VCaP (cell line): ENCODE results near the gene DOLPP1.

Source experiments
- H3K27ac ChIP-seq: fragments of 450-650 bp; 2 replicates; pipeline ENCODE4 v1.5.1; 2017
- TF ChIP-seq, protein P1 (sequence below): fragments of 450-650 bp; conservative IDR thresholded peaks from 2 replicates; pipeline ENCODE4 v1.5.1; 2017; ENCODE audit warnings: mild to moderate bottlenecking, moderate library complexity

Gene DOLPP1

GRCh38 chr9:129074106-129074505 lies 6.8 kb upstream of the DOLPP1 start:
- TF ChIP-seq, protein P1, sequence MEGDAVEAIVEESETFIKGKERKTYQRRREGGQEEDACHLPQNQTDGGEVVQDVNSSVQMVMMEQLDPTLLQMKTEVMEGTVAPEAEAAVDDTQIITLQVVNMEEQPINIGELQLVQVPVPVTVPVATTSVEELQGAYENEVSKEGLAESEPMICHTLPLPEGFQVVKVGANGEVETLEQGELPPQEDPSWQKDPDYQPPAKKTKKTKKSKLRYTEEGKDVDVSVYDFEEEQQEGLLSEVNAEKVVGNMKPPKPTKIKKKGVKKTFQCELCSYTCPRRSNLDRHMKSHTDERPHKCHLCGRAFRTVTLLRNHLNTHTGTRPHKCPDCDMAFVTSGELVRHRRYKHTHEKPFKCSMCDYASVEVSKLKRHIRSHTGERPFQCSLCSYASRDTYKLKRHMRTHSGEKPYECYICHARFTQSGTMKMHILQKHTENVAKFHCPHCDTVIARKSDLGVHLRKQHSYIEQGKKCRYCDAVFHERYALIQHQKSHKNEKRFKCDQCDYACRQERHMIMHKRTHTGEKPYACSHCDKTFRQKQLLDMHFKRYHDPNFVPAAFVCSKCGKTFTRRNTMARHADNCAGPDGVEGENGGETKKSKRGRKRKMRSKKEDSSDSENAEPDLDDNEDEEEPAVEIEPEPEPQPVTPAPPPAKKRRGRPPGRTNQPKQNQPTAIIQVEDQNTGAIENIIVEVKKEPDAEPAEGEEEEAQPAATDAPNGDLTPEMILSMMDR = no peak
- H3K27ac ChIP-seq = no peak overlapping the region

GRCh38 chr9:129075996-129076639 lies 4.8 kb upstream of the DOLPP1 start:
- TF ChIP-seq, protein P1 = no peak
- no peak overlapping the region for H3K27ac ChIP-seq

DNA sequence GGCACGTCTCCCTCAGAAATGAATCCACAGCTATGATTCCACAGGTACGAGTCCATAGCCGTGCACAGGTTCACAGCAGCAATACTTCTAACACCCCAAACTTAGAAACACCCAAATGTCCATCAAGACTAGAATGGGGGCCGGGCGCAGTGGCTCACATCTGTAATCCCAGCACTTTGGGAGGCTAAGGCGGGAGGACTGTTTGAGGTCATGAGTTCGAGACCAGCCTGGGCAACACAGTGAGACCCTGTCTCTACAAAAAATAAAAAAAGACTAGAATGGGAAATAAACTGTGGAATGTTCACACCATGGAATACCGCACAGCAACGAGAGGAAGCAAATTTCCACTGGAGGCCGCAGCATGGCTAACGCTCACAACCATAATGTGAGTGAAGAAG lies 4.3 kb upstream of the DOLPP1 start:
- TF ChIP-seq, protein P1 = no peak
- H3K27ac ChIP-seq = no peak overlapping the region

GRCh38 chr9:129077236-129077635 lies 3.7 kb upstream of the DOLPP1 start:
- TF ChIP-seq, protein P1 = no peak
- no peak overlapping the region for H3K27ac ChIP-seq

- TF ChIP-seq, protein P1 = no peak
- H3K27ac ChIP-seq = no peak overlapping the region
Observed at GRCh38 chr9:129078691-129079503, 2.0 kb upstream of the DOLPP1 start.

DNA sequence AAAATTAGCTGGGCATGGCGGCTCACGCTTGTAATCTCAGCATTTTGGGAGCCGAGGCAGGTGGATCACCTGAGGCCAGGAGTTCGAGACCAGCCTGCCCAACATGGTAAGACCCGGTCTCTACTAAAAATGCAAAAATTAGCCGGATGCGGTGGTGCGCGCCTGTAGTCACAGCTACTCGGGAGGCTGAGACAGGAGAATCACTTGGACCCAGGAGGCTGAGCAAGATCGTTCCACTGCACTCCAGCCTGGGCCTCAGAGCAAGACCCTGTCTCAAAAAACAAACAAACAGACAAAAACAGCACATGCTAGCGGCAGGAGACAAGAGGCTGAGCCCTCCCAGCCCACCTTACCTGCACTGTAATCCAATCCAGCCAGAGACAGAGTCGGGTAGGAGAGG lies 1.1 kb upstream of the DOLPP1 start:
- TF ChIP-seq, protein P1 = no peak

DNA sequence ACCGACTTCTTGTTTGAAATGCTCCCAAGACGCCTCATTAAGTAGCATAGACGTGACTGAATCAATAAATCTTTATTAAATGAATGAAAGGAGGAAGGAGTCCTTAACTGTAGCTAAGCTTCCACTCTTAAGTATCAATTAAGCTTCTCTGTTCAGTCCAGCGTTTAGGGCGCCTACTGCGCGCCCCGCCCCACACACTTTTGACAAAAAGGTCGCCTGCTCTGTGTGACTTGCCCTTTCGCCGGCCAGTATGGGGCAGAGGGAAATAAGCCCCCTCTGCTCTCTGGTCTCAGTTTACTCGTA lies 662 bp upstream of the DOLPP1 start:
- H3K27ac ChIP-seq = peak overlapping the region; percentile 91; the same call in 1 of the 2 replicates
- TF ChIP-seq, protein P1 = no peak

More for the DNA sequence above, 1.1 kb upstream of the DOLPP1 start:
- peak overlapping the region; percentile 91; the same call in 1 of the 2 replicates for H3K27ac ChIP-seq
